DND-41 (cell line): ENCODE data around the gene BACH1.

Experiments
- ATAC-seq: fragments of 200-7000 bp; cut with Tn5 transposase; 3 replicates; pipeline ENCODE4 v1.9.1; 2021; ENCODE audit warnings: low read depth; ENCODE audit not compliant: insufficient read depth
- DNase-seq: peaks from one replicate; pipeline ENCODE4 v3.0.0-alpha.2; 2020
- H2AFZ ChIP-seq: 2 replicates; pipeline ENCODE4 v1.6.0; 2012; ENCODE audit warnings: low read depth, low read length
- H3K27ac ChIP-seq: 2 replicates; pipeline ENCODE4 v1.5.1; 2012; ENCODE audit warnings: low read length, inconsistent platforms
- H3K27me3 ChIP-seq: fragments of 200-600 bp; sonication (generic); 2 replicates; pipeline ENCODE4 v1.6.0; 2012; ENCODE audit warnings: low read length, mild to moderate bottlenecking, inconsistent platforms; ENCODE audit not compliant: insufficient read depth, poor library complexity
- H3K36me3 ChIP-seq: 2 replicates; pipeline ENCODE4 v1.5.1; 2012; ENCODE audit warnings: low read length, inconsistent platforms; ENCODE audit not compliant: insufficient read depth
- H3K4me1 ChIP-seq: 2 replicates; pipeline ENCODE4 v1.5.1; 2012; ENCODE audit warnings: mild to moderate bottlenecking, low read length; ENCODE audit not compliant: insufficient read depth
- H3K4me2 ChIP-seq: 2 replicates; pipeline ENCODE4 v1.6.0; 2012; ENCODE audit warnings: mild to moderate bottlenecking, moderate library complexity, low read length, inconsistent platforms; ENCODE audit not compliant: insufficient read depth
- H3K4me3 ChIP-seq, 2 experiments: fragments of 200-600 bp in 1 of 2; shearing (Covaris generic) in 1 of 2; 2 replicates each; pipeline ENCODE4 v1.5.1; 2012 to 2016; ENCODE audit warnings: inconsistent platforms in 2 of 2, low read length in 2 of 2, mild to moderate bottlenecking in 2 of 2, low read depth in 1 of 2, moderate library complexity in 1 of 2
- H3K79me2 ChIP-seq: 2 replicates; pipeline ENCODE4 v1.6.0; 2012; ENCODE audit warnings: low read length, inconsistent platforms; ENCODE audit not compliant: insufficient read depth
- H3K9ac ChIP-seq: 2 replicates; pipeline ENCODE4 v1.6.0; 2012; ENCODE audit warnings: low read depth, mild to moderate bottlenecking, inconsistent platforms, low read length, moderate library complexity
- H3K9me3 ChIP-seq: 2 replicates; pipeline ENCODE4 v1.5.1; 2012; ENCODE audit warnings: low read length, moderate library complexity, mild to moderate bottlenecking, inconsistent platforms; ENCODE audit not compliant: insufficient read depth, severe bottlenecking
- H4K20me1 ChIP-seq: 2 replicates; pipeline ENCODE4 v1.6.0; 2012; ENCODE audit warnings: low read length; ENCODE audit not compliant: insufficient read depth
- EZH2 ChIP-seq: IDR thresholded peaks from 3 replicates; pipeline ENCODE4 v1.6.1; 2012; ENCODE audit warnings: borderline replicate concordance, low read depth, mild to moderate bottlenecking, moderate library complexity, low read length, inconsistent platforms; ENCODE audit not compliant: severe bottlenecking
- TF ChIP-seq, protein P1 (sequence below): IDR thresholded peaks from 2 replicates; pipeline ENCODE4 v1.5.1; 2012; ENCODE audit warnings: borderline replicate concordance, low read length, moderate library complexity, mild to moderate bottlenecking; ENCODE audit not compliant: poor library complexity, severe bottlenecking; ENCODE audit errors: extremely low read depth

Gene BACH1

DNA sequence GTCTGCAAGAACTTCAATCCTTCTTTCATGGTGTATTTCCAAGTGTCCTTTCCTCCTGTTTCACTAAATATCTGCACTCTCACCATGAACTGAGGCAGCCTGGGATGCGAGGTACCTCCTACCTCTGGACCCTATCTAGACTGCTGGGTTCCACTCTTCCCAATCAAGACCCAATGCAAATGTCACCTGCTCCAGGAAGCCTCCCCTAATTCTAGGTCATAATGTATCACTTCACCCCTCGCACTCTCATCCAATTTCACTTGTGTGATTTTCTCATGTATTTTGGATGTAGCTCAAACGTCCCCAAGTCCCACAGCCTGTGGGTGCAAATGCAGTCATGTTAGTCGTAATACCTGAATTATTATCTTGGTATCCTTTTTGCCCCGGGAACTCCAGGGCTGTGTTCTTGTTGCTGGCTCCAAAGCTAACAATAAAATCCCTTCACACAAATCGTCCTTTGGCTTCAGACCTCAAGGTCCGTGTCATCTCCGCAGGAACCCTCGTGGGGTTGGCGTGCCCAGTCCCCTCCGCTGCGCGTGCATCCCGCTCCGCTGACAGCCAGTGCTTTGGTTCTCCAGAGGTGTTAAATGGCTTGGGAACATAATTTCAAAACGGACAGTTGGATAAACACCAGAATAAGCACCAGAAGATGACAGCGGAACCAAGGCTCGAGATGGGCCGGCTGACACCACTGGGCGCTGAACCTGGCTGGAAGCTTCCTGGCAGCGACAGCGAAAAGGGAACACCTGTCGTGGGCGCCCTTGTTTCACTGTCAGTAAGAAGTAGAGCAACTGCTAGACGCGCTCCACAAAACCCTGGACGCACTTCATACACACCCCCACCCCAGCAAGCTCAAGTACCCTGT is 1.0 kb upstream of the BACH1 start:
- Histone ChIP-seq H3K27ac (peak overlapping the region; percentile 58), H2AFZ (peak overlapping the region; percentile 82), H4K20me1 (peaks cover 33% of the 10 kb centered on the region), H3K4me2 (peak overlapping the region; percentile 93), H3K27me3 (no peaks in the 10 kb centered on the region), H3K4me3 (peak overlapping the region in 1 of 2 experiments; percentile 78; a peak in 2 of 4 replicates), H3K9ac (peak overlapping the region; percentile 77), H3K9me3 (no peaks in the 10 kb centered on the region), H3K4me1 (peaks cover 56% of the 10 kb centered on the region), H3K79me2 (peaks cover 36% of the 10 kb centered on the region), H3K36me3 (no peaks in the 10 kb centered on the region; the same call in 1 of the 2 replicates)
- ATAC-seq = no peak
- DNase-seq = no peak
- TF ChIP-seq EZH2 = no peak
- TF ChIP-seq, protein P1, sequence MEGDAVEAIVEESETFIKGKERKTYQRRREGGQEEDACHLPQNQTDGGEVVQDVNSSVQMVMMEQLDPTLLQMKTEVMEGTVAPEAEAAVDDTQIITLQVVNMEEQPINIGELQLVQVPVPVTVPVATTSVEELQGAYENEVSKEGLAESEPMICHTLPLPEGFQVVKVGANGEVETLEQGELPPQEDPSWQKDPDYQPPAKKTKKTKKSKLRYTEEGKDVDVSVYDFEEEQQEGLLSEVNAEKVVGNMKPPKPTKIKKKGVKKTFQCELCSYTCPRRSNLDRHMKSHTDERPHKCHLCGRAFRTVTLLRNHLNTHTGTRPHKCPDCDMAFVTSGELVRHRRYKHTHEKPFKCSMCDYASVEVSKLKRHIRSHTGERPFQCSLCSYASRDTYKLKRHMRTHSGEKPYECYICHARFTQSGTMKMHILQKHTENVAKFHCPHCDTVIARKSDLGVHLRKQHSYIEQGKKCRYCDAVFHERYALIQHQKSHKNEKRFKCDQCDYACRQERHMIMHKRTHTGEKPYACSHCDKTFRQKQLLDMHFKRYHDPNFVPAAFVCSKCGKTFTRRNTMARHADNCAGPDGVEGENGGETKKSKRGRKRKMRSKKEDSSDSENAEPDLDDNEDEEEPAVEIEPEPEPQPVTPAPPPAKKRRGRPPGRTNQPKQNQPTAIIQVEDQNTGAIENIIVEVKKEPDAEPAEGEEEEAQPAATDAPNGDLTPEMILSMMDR = no peak

DNA sequence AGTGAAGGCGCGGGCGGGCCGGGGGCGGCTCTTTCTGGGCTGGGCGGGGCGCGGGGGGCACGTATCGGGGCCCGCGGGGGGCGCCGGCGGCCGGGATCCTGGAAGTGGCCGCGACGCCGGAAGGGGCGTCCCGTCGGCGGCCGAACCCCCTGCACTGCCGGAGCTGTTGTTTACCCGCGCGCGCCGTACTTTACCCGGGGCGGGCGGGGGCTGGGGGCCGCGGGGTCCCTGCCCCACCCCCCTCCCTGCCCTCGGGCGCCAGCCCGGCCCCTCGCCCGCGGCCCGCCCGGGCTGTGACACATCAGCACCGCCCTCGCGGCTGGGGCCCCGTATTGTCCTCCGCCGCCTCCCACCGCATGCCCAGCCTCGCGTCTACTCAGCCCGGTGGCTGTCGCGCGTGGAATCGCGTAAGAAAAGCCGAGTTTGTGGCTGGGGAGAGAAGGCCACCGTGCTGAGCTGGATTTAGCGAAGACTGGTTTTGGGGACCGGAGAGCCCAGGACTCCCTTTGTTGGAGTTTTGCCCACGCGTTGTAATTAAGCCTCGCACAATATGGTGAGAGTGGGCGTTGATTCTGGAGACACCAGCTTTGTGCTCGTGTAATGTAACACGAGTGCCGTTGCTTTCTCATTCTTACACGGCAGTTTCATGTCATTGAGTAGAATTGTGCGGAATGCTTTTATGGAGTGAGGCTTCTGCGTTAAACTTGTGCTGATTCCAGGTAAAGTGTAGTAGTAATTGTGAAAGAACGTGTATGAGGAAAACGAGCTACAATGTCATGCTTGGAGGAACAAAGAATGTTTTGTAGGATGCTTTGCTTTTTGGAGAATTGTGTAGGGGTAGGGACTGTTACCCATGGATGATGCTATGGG is 559 bp downstream of the BACH1 start:
- Histone ChIP-seq H3K27ac (peak overlapping the region; percentile 79), H3K9ac (peak overlapping the region; percentile 77), H3K9me3 (no peaks in the 10 kb centered on the region), H3K4me3 (peak overlapping the region; percentile 40 to 78), H3K79me2 (peaks cover 52% of the 10 kb centered on the region), H3K36me3 (no peaks in the 10 kb centered on the region; the same call in 1 of the 2 replicates), H4K20me1 (peaks cover 38% of the 10 kb centered on the region), H2AFZ (peak overlapping the region; percentile 71), H3K27me3 (no peaks in the 10 kb centered on the region), H3K4me1 (peaks cover 56% of the 10 kb centered on the region), H3K4me2 (peak overlapping the region; percentile 93)
- ATAC-seq = peak; percentile 71
- TF ChIP-seq EZH2 = no peak
- TF ChIP-seq, protein P1 = no peak
- peak; percentile 63 for DNase-seq

DNA sequence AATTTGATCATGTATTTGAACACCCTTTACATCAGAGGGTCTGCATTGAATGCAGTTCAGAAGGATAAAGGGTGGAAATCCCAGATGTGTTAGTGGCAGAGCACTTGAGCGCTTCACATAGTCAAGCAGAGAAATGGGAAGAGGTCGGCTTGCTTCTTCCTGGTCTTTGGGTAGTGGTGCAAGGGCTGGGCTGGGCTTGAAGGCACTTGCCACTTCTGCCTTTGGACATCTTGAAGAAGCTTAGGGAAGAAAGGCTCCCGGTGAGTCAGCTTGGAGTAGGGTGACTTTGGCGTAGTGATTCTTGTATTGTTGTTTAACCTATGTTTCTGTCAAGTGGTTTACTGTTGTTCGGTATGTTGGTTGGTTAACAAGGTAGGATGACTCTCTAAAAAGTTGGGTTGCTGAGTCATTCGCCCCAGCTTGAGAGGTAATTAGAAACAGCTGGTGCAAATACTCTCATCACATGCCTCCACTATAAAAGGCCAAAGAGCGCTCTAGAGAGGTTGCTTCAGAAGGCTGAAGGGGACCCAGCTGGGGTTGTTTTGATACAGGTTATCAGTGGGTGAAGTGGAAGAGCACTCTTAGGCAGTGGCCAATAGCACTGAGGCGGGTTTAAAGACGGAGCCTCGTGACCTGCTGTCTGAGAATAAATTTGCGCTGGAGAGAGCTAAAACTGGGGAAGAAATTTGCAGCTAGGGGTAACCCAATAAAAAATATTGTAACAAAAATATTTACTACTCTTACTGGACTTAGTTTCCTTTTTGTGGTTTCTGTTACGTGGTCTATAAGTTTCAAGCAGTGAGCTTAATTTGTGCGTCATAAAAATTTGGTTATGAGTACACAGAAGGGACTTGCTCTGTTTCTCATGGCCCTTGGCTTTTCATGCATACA is 1.4 kb downstream of the BACH1 start:
- H2AFZ ChIP-seq = peak overlapping the region; percentile 68
- H3K4me2 ChIP-seq = peak overlapping the region; percentile 93
- H3K9ac ChIP-seq = peak overlapping the region; percentile 77
- H3K36me3 ChIP-seq = no peaks in the 10 kb centered on the region; the same call in 1 of the 2 replicates
- H3K27ac ChIP-seq = peak overlapping the region; percentile 79
- ATAC-seq = peak; percentile 25
- peaks cover 61% of the 10 kb centered on the region for H3K79me2 ChIP-seq
- TF ChIP-seq, protein P1 = no peak
- TF ChIP-seq EZH2 = no peak
- no peaks in the 10 kb centered on the region for H3K27me3 ChIP-seq
- H4K20me1 ChIP-seq = peaks cover 45% of the 10 kb centered on the region
- no peaks in the 10 kb centered on the region for H3K9me3 ChIP-seq
- H3K4me1 ChIP-seq = peaks cover 56% of the 10 kb centered on the region
- peak; percentile 41 for DNase-seq
- peak overlapping the region; percentile 40 to 78 for H3K4me3 ChIP-seq
